Pulmonary artery endothelial cell (primary cell): ENCODE measurements around the gene OR10A3. TPM values are rescaled to one million over a fixed set of nuclear protein-coding genes. Genes with fewer than 3 reads are reported as not detected.

ENCODE experiments used
- DNase-seq: peaks from one replicate; pipeline ENCODE4 v3.0.0-alpha.2; 2011; ENCODE audit warnings: low read depth, low spot score
- total RNA-seq: library from RNA; depleted of rRNA; stranded (reverse); fragments of >200 nt; gene quantifications from 2 replicates; pipeline ENCODE4 v1.2.3, GENCODE V29; 2014

OR10A3 gene
- total RNA-seq, 1 donor from 2014 or later, result not detected

DNA sequence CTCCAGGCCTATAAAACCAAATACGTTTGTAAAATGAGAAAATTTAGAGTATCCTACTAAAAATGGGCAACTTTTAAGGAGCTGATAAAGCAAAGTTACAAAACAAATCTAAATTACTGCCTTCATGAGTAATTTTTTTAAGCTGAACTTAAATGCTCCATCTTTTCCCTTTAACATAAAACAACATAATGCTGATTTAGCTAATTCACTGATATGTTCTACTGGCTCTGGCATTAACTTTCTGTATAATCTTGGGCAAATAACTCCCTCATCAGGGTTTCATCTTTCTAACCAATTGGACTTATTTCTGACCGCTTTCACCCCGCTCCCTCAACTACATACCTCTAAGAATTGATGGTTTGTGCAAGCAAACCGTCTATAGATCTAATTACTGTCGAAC, 362 bp downstream of the OR10A3 start:
- DNase-seq, result no peak

DNA sequence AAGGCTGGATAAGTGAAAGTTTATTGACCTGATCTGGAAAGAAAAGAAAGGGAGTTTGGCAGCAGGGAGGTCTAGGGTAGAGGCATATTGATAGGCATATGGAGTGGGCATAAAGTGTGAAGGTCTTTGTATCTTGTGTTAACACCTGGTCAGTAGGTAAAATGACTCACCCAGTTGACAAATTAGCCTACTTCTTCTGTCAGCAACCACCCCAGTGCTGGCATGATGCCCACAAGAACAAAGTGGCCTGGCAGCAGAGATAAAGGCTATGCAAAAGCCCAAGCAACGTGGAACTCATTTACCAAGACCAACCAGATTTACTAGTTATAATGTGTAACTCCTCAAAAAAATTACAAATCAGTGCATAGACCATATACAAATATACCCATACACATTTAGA, 4.9 kb downstream of the OR10A3 start:
- DNase-seq, result no peak

DNA sequence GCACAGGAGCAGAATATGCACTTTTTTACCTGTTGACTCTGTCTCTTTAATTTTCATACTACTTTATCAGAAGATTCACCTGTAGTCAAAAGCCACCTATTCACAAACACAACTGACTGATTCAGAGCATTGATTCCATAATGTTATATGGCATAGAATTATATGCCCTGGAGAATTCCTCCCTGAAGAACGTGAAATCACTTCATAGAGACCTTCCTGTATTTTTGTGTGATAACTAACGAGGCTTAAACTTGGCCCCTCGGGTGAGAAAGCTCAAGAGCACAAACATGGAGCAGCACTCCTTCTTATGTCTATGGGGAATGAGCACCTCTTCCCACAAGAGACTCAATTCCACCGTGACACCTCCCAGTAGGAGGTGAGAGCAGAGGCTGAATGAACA, 10.3 kb downstream of the OR10A3 start, which contains the start of gene OR10A6:
Gene OR10A6, minus strand, starts transcription at position 101 of the 400 bp plus-strand sequence. CDS start 2,606 bp downstream, outside the sequence.
- no peak for DNase-seq

DNA sequence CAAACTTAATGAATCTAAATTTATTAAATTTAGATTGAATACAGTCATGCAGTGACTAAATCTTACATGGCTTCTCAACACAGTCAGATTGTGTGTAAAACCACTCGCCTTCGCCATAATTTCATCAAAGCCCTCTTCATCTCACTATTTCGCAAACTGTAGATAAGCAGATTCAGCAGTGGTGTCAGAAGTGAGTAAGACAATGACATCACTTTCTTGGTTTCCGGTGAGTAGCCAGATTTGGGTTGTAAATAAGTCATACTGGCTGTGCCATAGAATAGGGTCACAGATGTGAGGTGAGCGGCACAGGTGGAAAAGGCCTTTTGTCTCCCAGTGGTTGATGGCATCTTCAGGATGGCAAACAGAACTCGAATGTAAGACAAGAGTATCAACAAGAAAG, 13.9 kb downstream of the OR10A3 start:
- no peak for DNase-seq

DNA sequence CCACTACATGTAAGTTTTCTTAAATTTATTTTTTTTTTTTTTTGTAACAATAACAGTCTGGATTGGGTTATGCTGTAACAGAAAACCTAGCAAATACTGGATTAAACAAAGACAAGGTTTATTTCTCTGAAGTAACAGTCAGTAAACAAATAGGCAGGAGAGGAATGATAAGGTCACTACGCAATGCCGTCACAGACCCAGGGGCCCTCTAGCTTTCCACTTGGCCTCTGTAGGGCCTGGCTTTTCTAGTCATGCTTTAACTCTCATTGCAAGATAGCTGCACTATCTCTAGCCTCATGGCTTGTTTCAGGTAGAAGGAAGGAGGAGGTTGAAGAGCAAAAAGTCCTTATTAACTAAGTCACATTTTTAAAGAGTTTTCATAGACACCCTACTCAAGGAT, 17.0 kb downstream of the OR10A3 start:
- DNase-seq, result no peak

DNA sequence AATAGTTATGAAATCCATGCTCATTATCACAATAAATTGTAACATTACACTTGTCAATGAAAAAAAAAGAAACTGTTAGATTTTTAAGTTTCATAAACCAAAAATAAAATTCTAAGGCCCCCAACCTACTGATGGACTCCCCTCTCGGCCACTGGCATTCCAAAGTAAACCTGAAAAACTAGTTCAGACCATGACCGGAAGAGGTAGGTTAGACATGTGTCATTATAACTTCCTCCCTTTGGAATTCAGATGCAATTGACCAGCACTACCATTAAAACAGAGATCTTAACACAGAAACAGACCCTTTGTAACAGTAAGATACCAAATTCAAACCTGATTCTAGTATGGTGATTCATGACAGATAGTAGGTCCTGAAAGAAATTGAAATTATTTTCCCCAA, 23.4 kb downstream of the OR10A3 start:
- no peak for DNase-seq

DNA sequence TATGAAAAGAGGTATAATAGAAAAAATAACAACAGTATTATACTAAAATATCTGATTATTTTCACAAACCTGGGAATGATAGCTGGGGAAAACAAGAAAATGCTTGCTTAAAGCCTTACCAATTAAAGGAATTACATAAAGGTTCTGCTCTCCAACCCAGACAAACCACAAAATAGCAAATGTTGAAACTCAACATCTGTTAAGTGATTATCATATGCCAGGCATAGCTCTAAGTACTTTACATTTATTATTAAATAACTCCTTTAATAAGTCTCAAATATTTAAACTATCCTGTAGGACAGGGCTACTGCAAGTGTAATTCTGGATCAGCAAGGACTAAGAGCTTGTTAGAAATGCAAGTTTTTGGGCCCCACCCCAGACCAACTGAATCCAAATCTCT, 30.5 kb downstream of the OR10A3 start:
- DNase-seq, result no peak

DNA sequence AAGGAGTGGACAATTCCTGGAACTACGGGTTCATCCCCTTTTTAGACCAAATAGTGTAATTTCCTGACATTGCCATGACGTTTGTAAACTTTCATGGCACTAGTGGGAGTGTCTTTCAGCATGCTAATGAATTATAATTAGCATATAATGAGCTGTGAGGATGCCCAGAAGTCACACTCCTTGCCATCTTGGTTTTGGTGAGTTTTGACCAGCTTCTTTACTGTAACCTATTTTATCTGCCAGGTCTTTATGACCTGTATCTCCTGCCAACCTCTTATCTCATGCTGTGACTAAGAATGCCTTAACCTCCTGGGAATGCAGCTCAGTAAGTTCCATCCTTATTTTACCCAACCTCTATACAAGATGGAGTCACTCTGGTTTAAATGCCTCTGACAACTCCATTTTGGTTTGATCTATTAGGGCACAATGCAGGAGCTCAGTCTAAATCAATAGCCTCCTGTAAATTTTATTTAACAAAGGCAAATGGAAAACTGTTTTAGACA, 31.2 kb downstream of the OR10A3 start:
- DNase-seq, result no peak

DNA sequence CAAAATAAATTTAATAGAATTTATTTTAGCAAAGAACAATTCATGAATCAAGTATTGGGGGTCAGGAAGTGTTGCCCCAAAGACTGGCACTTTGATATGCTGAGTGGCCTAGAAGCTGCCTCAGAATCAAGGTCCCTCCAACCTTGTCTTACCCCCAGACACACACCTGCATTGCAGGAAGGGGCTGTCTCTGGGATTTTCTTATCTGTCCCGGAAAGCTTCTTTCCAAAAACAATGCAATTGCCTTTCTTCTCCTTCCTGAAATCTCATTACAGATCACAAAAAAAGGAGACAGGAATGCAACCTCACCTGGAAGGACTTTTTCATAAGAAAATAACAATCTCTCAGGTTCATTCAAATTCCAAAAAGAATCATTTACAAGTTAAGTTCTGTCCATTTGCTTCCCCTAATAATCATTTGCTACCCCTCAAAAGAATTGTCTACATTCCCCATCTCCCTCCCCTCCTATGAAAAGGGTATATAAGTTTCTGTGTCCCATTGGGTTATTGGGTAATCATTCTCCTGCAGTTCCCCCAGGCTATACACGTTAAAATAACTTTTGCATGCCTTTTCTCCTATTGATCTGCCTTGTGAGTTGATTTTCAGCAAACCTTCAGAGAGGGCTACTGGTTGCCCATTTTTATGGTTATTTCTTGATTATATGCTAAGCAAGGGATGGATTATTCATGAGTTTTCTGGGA, 31.8 kb downstream of the OR10A3 start:
- no peak for DNase-seq

DNA sequence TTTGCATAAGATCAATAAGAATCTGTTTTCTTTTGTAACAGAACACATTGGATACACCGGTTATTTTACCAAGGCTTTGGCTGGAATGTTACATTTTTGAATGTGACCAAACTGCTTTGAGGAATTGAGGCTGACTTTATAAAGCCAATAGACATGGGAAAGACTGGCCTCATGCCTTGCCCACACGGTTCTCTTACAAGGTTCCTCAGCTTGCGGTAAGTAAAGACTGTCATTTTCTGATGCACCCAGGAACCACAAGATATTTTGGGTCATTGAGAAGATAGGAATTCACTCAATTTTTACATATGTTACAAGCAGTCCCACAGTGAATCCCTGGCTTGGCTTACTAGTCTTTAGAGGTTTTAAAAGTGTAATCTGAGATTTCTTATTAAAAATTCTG, 34.4 kb downstream of the OR10A3 start:
- no peak for DNase-seq

DNA sequence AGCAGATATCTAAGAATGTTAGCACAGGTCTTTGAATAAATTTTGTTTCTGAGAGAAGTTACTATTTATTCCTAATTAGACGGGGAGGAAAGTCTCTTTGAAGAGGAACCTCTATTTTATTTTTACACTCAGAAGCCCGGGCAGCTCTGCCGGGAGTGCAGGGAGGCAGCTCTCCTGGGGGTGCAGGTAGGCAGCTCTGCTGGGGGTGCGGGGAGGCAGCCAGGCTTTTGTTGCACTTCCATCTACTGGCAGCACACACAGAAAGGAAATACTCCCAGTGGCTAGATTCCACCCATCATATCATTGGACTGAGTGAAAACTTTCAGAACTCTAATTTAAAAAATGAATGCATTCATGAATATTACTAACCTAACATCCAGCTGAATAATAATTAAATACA, 35.0 kb downstream of the OR10A3 start:
- no peak for DNase-seq

DNA sequence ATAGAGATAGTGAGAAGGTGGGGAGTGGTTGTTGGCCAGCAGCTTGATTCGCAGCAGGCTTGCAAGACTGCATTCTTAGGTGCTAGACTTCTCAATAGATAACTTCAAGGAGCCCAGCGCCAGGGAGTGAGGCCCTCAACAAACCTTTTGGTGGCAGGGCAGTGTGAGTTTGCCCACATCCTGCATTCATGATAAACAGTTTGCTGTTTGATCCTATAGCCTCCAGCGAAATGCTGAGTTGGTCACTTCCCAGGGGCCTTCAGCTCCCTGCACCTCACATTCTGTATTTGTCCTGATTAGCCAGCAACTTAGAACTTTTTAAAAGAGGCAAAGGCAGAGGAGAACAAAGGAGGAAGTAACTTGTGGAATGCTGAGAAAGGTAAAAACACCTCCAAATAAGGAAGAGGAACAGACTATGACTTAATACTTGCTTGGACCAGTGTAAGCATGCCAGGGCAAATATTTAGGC, 35.5 kb downstream of the OR10A3 start:
- no peak for DNase-seq

DNA sequence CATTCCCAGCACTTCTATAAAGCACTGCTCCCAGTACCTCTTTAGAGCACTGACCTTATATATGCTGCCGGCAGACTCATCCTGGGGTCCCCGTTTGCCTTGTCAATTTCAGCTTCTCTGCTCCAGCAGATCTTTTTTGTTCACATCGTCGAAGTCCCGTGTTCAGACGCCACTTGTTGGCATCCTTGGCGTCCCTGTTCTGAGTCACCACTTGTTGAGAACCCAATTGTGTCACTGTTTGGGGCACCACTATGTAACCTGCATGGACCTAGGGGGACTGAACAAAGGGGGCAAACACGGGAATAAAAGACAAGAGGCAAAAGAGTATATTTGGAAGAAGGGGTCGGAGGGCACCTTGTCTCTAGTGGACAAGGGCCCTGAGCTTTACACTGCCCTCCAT, 36.0 kb downstream of the OR10A3 start:
- DNase-seq, result no peak

DNA sequence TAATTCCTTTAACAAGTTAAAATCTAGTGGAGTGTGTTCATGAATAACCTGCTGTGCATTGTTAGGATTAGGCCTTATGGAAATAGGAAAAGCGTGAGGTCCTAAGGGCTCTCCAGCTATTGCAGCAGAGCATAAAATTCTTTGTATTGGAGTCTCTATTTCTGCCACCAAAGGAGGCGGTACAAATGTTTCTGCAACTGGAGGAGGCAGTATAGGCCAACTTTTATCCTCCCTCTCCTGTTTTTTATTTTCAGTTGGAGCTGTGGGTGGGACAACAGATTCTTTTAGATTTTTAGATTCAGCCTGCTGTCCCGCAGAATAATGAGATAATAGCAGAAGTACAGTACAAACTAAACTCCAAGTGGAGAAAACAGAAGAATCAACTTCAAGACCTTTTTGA, 36.6 kb downstream of the OR10A3 start:
- DNase-seq, result no peak

DNA sequence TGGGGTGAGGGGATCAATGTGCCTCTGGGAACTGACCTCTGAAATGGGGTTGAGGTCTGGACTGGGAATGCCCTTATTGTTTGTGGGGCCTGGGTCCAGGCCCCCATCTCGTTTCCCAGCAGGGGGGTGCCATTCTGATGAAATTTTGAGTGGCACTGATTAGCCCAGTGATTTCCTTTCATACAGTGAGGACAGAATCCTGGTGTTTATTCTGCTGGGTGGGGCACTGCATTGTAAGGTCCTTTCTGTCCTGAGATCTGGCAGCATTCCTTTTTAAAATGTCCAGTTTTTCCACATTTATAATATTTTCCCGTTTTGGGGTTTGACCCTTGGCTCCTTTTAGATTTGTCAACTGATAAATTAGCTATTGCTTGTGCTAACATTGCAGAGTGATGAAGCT, 37.6 kb downstream of the OR10A3 start:
- no peak for DNase-seq

DNA sequence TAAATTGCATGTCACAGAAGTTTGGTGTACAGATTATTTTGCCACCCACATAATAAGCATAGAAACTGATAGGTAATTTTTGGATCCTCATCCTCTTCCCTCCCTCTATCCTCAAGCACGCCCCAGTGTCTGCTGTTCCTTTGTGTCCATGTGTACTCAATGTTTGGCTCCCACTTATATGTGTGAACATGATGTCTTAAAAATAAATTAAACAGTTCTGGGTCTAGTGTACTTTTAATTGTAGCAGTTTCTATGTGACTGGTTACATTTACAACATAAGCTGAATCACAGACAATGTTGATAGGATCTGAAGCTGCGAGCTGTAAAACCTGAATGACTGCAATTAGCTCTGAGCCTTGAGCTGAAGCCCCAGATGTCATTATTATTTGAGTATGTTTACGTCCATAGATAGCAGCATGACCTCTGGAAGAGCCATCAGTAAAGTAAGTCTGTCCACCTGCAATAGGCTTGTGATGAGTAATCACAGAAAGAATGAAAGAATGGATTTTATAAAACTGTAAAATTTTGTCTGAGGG, 40.1 kb downstream of the OR10A3 start:
- no peak for DNase-seq

DNA sequence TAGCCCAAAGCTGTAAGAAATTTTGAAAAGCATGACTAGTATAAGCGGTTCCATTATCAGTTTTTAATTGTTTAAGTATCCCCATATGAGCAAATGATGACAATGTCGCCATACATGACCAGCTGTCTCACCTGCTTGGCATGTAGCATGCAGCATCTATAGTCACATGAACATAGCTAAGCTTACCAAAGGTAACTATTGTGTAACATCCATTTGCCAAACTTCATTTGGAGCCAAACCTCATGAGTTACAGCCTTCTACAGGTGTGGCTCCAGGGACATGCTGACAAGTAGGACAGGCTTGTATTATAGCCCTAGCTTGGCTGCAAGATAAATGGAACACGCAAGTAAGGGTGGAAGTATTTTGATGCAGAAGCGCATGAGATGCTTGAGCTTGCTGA, 40.8 kb downstream of the OR10A3 start:
- DNase-seq, result no peak

DNA sequence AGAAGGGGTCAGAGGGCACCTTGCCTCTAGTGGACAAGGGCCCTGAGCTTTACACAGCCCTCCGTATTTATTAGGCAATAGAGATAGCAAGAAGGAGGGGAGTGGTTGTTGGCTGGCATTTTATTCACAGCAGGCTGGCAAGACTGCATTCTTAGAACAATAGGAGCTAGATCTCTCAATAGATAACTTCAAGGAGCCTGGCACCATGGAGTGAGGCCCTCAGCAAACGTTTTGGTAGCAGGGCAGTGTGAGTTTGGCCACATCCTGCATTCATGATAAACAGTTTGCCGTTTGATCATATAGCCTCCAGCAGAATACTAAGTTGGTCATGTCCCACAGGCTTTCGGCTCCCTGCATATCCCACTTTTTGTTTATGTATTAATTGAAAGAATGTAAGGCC, 42.1 kb downstream of the OR10A3 start:
- no peak for DNase-seq

DNA sequence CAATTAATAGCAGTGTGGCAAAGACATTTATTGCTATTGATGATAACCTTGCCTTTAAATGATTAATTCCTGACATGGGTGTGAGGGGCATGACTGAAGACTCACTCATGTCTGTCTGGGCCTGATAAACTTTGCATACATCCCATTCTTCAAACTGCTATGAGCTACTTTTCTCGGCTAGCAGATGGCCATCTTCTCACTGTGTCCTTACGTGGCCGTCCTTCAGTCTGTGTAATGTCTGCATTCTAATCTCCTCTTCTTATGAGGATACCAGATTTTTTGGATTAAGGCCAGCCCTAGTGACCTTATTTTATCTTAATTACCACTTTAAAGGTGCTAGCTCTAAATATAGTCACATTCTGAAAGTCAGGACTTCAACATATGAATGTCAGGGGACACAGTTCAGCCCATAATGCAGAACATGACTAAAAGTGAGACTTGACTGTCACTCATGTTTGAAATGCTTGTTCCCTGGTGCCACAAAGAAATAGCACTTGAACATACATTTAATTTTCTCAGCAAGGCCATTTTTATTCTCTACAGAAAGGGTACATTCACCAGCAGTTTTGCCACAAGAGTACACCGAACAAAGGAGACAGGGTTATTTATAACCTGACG, 42.7 kb downstream of the OR10A3 start:
- DNase-seq, result no peak

DNA sequence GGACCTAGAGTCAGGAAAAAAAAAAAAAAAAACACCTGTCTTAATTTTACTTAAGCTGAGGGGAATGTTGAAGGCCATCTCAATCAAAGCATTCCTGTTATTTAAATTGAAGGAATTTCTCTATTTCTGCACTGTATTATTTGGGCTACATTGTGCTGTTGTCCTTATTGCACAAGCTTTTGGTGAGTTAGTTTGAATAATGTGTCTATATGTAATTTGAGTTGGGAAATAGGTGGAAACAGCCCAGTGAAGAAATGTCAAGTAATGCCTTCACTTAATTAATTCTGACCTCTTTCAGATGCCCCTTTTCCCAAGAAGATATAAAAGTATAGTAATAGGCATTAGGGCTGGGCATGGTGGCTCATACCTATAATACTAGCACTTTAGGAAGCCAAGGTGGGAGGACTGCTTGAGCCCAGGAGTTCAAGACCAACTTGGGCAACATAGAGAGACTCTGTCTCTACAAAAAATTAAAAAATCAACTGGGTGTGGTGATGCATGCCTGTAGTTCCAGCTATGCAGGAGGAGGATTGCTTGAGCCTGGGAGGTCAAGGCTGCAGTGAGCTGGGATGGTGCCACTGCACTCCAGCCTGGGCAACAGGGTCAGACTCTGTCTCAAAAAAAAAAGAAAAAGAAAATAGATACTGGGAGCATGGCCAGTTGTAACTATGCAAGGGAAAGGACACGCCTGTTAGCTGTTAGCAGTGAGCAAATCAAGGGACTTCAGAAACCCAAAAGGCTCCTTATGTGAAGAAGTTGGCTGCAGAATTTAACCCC, 45.3 kb downstream of the OR10A3 start:
- DNase-seq, result no peak

DNA sequence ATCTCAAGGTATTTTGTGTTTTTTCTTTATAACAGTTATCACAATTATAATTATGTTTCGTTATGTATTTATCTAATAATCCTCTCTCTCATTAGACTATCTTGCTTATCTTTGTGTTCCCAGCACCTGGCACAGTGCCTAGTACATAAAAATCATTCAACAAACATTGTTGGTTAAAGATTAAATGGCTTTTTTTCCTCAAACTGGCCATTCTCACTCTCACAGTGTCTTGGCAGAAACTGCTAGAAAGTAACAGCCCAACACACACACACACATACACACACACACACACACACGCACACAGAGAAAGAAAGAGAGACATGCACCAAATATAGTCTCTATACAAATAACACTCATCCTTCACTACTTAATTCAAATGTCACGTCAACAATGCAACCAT, 47.3 kb downstream of the OR10A3 start:
- DNase-seq, result no peak

DNA sequence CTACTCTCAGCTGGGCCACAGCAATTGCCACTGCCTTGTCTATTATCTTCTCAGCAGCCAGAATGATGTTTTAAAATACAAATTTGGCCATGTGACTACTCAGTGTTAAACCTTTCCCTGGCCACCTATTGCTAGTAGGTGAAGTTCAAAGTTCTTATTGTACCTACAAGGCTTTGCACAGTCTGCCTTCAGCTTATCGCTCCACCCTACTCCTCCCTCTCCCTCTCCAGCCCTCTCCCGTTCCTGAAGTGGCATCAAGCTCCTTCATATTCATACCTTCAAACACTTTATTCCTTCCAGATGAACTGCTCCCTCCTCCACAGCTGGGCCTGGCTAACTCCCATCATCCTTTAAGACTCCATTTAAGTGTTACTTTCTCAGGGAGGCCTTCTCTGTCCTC, 47.7 kb downstream of the OR10A3 start:
- DNase-seq, result no peak
